GM12878 (cell line): Measurements from ENCODE around the gene MAP1LC3A. TPM values are rescaled to one million over a fixed set of nuclear protein-coding genes. Genes with fewer than 3 reads are reported as not detected.

Source experiments
- ATAC-seq: fragments of 200-7000 bp; cut with Tn5 transposase; 3 replicates; pipeline ENCODE4 v1.9.1; 2020; ENCODE audit warnings: mild to moderate bottlenecking, moderate library complexity
- BruUV-seq: library from RNA; stranded (reverse); fragments of 400-500 nt; replicated peaks from 2 replicates; lab custom pipeline; 2021; lab: Mats Ljungman, UMichigan
- CTCF ChIA-PET: fragments of 300-600 bp; sonication (Branson Sonifier 250); formaldehyde crosslinking; extraction: SDS; loops from one replicate; lab custom pipeline; 2021; ENCODE audit warnings: inconsistent platforms; lab: Yijun Ruan, JAX
- POLR2A ChIA-PET: fragments of 350-600 bp; formaldehyde crosslinking; extraction: SDS; loops from one replicate; lab custom pipeline; 2021; ENCODE audit warnings: inconsistent platforms; lab: Charles Lee
- RAD21 ChIA-PET: fragments of 300-600 bp; sonication (Branson Sonifier 250); formaldehyde crosslinking; loops from one replicate; lab custom pipeline; 2023; ENCODE audit warnings: antibody characterized with exemption; ENCODE audit not compliant: unreplicated experiment; lab: Charles Lee
- SMC1A ChIA-PET: fragments of 300-600 bp; sonication (Branson Sonifier 250); formaldehyde crosslinking; loops from one replicate; lab custom pipeline; 2023; ENCODE audit not compliant: unreplicated experiment, uncharacterized antibody; lab: Charles Lee
- DNase-seq: peaks from one replicate; pipeline ENCODE4 v3.0.0-alpha.2; 2011; ENCODE audit warnings: low read depth, low spot score
- FAIRE-seq: peaks from 3 replicates; lab custom pipeline; 2011; peaks lifted over from hg19 to GRCh38; lab: Jason Lieb, UNC
- H2AFZ ChIP-seq: 2 replicates; pipeline ENCODE4 v1.6.0; 2011; ENCODE audit warnings: low read depth, low read length, control low read depth; ENCODE audit not compliant: control insufficient read depth
- H3K27ac ChIP-seq: 2 replicates; pipeline ENCODE4 v1.5.1; 2011; ENCODE audit warnings: control low read depth; ENCODE audit not compliant: control insufficient read depth, insufficient read depth
- H3K27me3 ChIP-seq, 2 experiments: replicated peaks in 1 of 2; 2 replicates each; pipeline versions ENCODE4 v1.6.0 to v1.6.1; 2011; ENCODE audit warnings: low read length in 1 of 2; ENCODE audit not compliant: control insufficient read depth in 2 of 2, insufficient read depth in 2 of 2
- H3K36me3 ChIP-seq, 2 experiments: 2 replicates each; pipeline ENCODE4 v1.5.1; 2011; ENCODE audit warnings: low read length in 1 of 2; ENCODE audit not compliant: control insufficient read depth in 2 of 2, insufficient read depth in 2 of 2
- H3K4me1 ChIP-seq: 2 replicates; pipeline ENCODE4 v1.6.1; 2011; ENCODE audit warnings: mild to moderate bottlenecking, low read length, moderate library complexity, mixed read lengths; ENCODE audit not compliant: control insufficient read depth, insufficient read depth
- H3K4me2 ChIP-seq: 2 replicates; pipeline ENCODE4 v1.6.0; 2011; ENCODE audit warnings: control low read depth; ENCODE audit not compliant: control insufficient read depth, insufficient read depth
- H3K4me3 ChIP-seq: fragments of 200-600 bp; sonication (generic); 2 replicates; pipeline ENCODE4 v1.5.1; 2016
- H3K79me2 ChIP-seq: 2 replicates; pipeline ENCODE4 v1.6.0; 2011; ENCODE audit warnings: low read length; ENCODE audit not compliant: control insufficient read depth, insufficient read depth
- H3K9ac ChIP-seq: 2 replicates; pipeline ENCODE4 v1.8.0; 2011; ENCODE audit warnings: low read length, control low read depth, mixed read lengths; ENCODE audit not compliant: control insufficient read depth, insufficient read depth
- H3K9me3 ChIP-seq: replicated peaks from 3 replicates; pipeline ENCODE4 v1.5.1; 2011; ENCODE audit warnings: mild to moderate bottlenecking, low read length; ENCODE audit not compliant: control insufficient read depth, insufficient read depth
- H4K20me1 ChIP-seq: 2 replicates; pipeline ENCODE4 v1.6.0; 2011; ENCODE audit not compliant: control insufficient read depth, insufficient read depth
- IKZF2 ChIP-seq, 2 experiments: fragments of 450-650 bp; IDR thresholded peaks; 2 replicates each; pipeline ENCODE4 v1.6.1; 2017; ENCODE audit warnings: mild to moderate bottlenecking in 2 of 2, moderate library complexity in 2 of 2
- WGBS: methylation state at CpG from one replicate; pipeline ENCODE4 v1.1.6; 2016; ENCODE audit warnings: low lambda C conversion rate; ENCODE audit not compliant: insufficient replicate concordance, insufficient coverage; ENCODE audit errors: missing lambda C conversion rate; 5-methylcytosine and 5-hydroxymethylcytosine counted together
- in situ Hi-C: fragments of 300-500 bp; cut with MboI; formaldehyde crosslinking; loops from 9 replicates; pipeline ENCODE4 v1.14.3; 2018; ENCODE audit warnings: mixed read lengths
- intact Hi-C: fragments of 100-400 bp; cut with micrococcal nuclease; formaldehyde crosslinking; loops from one replicate; pipeline ENCODE4 v1.14.2; 2022; ENCODE audit not compliant: unreplicated experiment
- polyA plus RNA-seq, 11 experiments: library from polyadenylated mRNA; depleted of rRNA in 4 of 11; unstranded in 6 of 11; stranded (reverse) in 5 of 11; fragments of >200 nt; fragmentation: Nextera tagmentation in 4 of 11; fragmentation: Illumina TruSeq in 1 of 11; extraction: Ambion mirVana in 4 of 11; extraction: Trizol in 1 of 11; gene quantifications; 1 replicate in 1 of 11; 2 replicates in 10 of 11; pipeline versions ENCODE4 v1.2.1 to v1.2.3, GENCODE V29; 2011 to 2016; ENCODE audit warnings: inconsistent platforms in 2 of 11, missing spikeins in 2 of 11, low read depth in 1 of 11
- total RNA-seq, 4 experiments: library from RNA; depleted of rRNA in 3 of 4; stranded (reverse); fragments of >200 nt in 3 of 4; fragmentation: Illumina TruSeq in 1 of 4; extraction: Trizol in 1 of 4; gene quantifications; 2 replicates each; pipeline versions ENCODE4 v1.2.1 to v1.2.3, GENCODE V29; 2013 to 2021
- TF ChIP-seq, protein P1 (sequence below): fragments of 450-650 bp; formaldehyde crosslinking; IDR thresholded peaks from 2 replicates; pipeline ENCODE4 v1.4.0; 2022; ENCODE audit warnings: mild to moderate bottlenecking, moderate library complexity
- TF ChIP-seq, protein P2 (sequence below): fragments of 450-650 bp; IDR thresholded peaks from 2 replicates; pipeline ENCODE4 v1.6.1; 2017; ENCODE audit warnings: mild to moderate bottlenecking, moderate library complexity

MAP1LC3A gene
- total and polyA plus RNA-seq, 10 of the 15 experiments (the other 5 are each of a cell fraction or from before 2014, with no cell fraction given): 0.27 to 1.2 (median 0.39) TPM; not detected in 4

- TF ChIP-seq, protein P1, sequence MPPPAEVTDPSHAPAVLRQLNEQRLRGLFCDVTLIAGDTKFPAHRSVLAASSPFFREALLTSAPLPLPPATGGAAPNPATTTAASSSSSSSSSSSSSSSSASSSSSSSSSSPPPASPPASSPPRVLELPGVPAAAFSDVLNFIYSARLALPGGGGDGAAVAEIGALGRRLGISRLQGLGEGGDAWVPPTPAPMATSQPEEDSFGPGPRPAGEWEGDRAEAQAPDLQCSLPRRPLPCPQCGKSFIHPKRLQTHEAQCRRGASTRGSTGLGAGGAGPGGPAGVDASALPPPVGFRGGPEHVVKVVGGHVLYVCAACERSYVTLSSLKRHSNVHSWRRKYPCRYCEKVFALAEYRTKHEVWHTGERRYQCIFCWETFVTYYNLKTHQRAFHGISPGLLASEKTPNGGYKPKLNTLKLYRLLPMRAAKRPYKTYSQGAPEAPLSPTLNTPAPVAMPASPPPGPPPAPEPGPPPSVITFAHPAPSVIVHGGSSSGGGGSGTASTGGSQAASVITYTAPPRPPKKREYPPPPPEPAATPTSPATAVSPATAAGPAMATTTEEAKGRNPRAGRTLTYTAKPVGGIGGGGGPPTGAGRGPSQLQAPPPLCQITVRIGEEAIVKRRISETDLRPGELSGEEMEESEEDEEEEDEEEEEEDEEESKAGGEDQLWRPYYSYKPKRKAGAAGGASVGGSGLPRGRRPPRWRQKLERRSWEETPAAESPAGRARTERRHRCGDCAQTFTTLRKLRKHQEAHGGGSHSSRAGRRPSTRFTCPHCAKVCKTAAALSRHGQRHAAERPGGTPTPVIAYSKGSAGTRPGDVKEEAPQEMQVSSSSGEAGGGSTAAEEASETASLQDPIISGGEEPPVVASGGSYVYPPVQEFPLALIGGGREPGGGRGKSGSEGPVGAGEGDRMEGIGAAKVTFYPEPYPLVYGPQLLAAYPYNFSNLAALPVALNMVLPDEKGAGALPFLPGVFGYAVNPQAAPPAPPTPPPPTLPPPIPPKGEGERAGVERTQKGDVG (CRISPR knock-in tag): no peak
Observed at GRCh38 chr20:34586488-34587163, 28.1 kb downstream of the MAP1LC3A start (continued).

DNA sequence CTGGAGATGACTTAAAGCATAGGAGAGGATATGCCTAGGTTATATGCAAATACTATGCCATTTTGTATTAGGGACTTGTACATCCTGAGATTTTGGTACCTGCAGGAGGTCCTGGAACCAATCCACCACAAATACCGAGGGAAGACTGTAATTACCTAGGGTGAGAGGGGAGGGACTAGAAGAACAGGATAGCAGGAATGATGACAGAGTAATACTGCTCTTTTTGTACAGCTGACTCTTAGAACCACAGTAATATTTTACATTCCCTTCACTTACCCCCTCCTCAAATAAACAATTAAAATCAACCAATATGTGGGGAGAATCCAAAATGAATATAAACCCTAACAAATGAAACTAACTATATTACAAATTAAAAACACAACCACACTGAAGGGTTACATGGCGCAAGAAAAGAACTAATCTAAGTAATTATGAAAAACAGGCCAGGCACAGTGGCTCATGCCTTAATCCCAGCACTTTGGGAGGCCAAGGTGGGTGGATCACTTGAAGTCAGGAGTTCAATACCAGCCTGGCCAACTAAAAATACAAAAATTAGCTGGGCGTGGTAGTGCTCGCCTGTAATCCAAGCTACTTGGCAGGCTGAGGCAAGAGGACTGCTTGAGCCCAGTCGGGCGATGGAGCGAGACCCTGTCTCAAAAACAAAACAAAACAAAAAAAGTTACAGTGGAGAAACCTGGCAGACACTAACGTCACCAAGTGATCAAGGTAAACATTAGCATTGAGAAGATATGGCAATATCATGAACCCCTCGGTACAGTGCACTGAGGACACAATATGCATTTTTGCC lies 37.1 kb downstream of the MAP1LC3A start:
- Histone ChIP-seq H3K9me3 (no peaks in the 10 kb centered on the region), H3K27ac (no peak overlapping the region), H3K4me2 (no peak overlapping the region), H3K79me2 (no peaks in the 10 kb centered on the region), H3K36me3 (no peaks in the 10 kb centered on the region), H3K4me1 (no peaks in the 10 kb centered on the region; the same call in 1 of the 2 replicates)
- intact Hi-C loops: no loop called here
- DNase-seq: no peak
- ChIA-PET CTCF (no interaction called here), RAD21 (no interaction called here)
- no TSS peak for BruUV-seq
- no peak for FAIRE-seq
- TF ChIP-seq IKZF2 (IDR thresholded peaks at IDR 0.05): no peak
- TF ChIP-seq, protein P2, sequence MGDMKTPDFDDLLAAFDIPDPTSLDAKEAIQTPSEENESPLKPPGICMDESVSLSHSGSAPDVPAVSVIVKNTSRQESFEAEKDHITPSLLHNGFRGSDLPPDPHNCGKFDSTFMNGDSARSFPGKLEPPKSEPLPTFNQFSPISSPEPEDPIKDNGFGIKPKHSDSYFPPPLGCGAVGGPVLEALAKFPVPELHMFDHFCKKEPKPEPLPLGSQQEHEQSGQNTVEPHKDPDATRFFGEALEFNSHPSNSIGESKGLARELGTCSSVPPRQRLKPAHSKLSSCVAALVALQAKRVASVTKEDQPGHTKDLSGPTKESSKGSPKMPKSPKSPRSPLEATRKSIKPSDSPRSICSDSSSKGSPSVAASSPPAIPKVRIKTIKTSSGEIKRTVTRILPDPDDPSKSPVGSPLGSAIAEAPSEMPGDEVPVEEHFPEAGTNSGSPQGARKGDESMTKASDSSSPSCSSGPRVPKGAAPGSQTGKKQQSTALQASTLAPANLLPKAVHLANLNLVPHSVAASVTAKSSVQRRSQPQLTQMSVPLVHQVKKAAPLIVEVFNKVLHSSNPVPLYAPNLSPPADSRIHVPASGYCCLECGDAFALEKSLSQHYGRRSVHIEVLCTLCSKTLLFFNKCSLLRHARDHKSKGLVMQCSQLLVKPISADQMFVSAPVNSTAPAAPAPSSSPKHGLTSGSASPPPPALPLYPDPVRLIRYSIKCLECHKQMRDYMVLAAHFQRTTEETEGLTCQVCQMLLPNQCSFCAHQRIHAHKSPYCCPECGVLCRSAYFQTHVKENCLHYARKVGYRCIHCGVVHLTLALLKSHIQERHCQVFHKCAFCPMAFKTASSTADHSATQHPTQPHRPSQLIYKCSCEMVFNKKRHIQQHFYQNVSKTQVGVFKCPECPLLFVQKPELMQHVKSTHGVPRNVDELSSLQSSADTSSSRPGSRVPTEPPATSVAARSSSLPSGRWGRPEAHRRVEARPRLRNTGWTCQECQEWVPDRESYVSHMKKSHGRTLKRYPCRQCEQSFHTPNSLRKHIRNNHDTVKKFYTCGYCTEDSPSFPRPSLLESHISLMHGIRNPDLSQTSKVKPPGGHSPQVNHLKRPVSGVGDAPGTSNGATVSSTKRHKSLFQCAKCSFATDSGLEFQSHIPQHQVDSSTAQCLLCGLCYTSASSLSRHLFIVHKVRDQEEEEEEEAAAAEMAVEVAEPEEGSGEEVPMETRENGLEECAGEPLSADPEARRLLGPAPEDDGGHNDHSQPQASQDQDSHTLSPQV: no peak
- TF ChIP-seq, all 136 proteins: peak for 0
- no peaks in the 10 kb centered on the region for H4K20me1 ChIP-seq
- H2AFZ ChIP-seq: no peak overlapping the region
- 87% methylated on average over 9 of the region's 9 CpGs for WGBS
- H3K4me3 ChIP-seq: no peak overlapping the region
- ATAC-seq: no peak
- in situ Hi-C loops: no loop called here
- SMC1A ChIA-PET: no interaction called here
- H3K27me3 ChIP-seq: no peaks in the 10 kb centered on the region
- H3K9ac ChIP-seq: no peak overlapping the region
- POLR2A ChIA-PET: no interaction called here
